Sigmoid colon (tissue), 7 donors: ENCODE measurements around the gene KIAA0232. TPM values are rescaled to one million over a fixed set of nuclear protein-coding genes. Genes with fewer than 3 reads are reported as not detected.

Source experiments
- DNase-seq: peaks from one replicate; pipeline ENCODE4 v3.0.0-alpha.2; 2019
- H3K27ac ChIP-seq, 4 donors: fragments of 200-600 bp; sonication (generic); one replicate each; pipeline ENCODE4 v1.5.1; 2016 to 2019; ENCODE audit warnings: mild to moderate bottlenecking in 1 of 4
- H3K27me3 ChIP-seq, 3 donors: fragments of 200-600 bp; sonication (generic); one replicate each; pipeline ENCODE4 v1.5.1; 2019; ENCODE audit warnings: mild to moderate bottlenecking in 1 of 3
- H3K36me3 ChIP-seq, 4 donors: fragments of 200-600 bp; sonication (generic); one replicate each; pipeline ENCODE4 v1.5.1; 2016 to 2019
- H3K4me1 ChIP-seq, 4 donors: fragments of 200-600 bp; sonication (generic); one replicate each; pipeline ENCODE4 v1.5.1; 2017 to 2019
- H3K4me3 ChIP-seq, 4 donors: fragments of 200-600 bp; sonication (generic); one replicate each; pipeline ENCODE4 v1.5.1; 2017 to 2019; ENCODE audit warnings: mild to moderate bottlenecking in 2 of 4, moderate library complexity in 1 of 4
- H3K9me3 ChIP-seq, 4 donors: fragments of 200-600 bp in 3 of 4; sonication (generic) in 3 of 4; one replicate each; pipeline versions ENCODE4 v1.5.1 to v1.6.1; 2013 to 2019
- EP300 ChIP-seq, 4 donors: sonication (generic); formaldehyde crosslinking; IDR thresholded peaks; one replicate each; pipeline ENCODE4 v1.6.1; 2017; ENCODE audit warnings: antibody characterized with exemption in 4 of 4
- POLR2A ChIP-seq, 2 donors: fragments of 450-650 bp; IDR thresholded peaks; one replicate each; pipeline ENCODE4 v1.6.1; 2016; ENCODE audit warnings: antibody characterized with exemption in 2 of 2, mild to moderate bottlenecking in 2 of 2, moderate library complexity in 2 of 2
- POLR2AphosphoS5 ChIP-seq, 4 donors: sonication (generic); formaldehyde crosslinking; IDR thresholded peaks; one replicate each; pipeline ENCODE4 v1.6.1; 2017; ENCODE audit warnings: antibody characterized with exemption in 4 of 4
- WGBS, 2 donors: extraction: QIAGEN DNeasy Blood & Tissue Kit; methylation state at CpG; one replicate each; pipeline ENCODE4 v1.1.7; 2013; 5-methylcytosine and 5-hydroxymethylcytosine counted together
- intact Hi-C: fragments of 100-400 bp; cut with DNase I; formaldehyde crosslinking; loops from one replicate; pipeline ENCODE4 v1.15.1; 2023
- polyA plus RNA-seq, 3 donors: library from polyadenylated mRNA; stranded (reverse); fragments of 200-250 nt; gene quantifications; one replicate each; pipeline ENCODE4 v1.2.3, GENCODE V29; 2013
- total RNA-seq, 4 donors: library from RNA; depleted of rRNA; stranded (reverse); fragments of >200 nt; gene quantifications; one replicate each; pipeline ENCODE4 v1.1.0, GENCODE V29; 2016
- TF ChIP-seq, protein P1 (sequence below), 4 experiments: fragments of 450-650 bp in 3 of 4; fragments of 200-600 bp in 1 of 4; IDR thresholded peaks; one replicate each; pipeline ENCODE4 v1.5.1; 2016 to 2019; ENCODE audit warnings: antibody characterized with exemption in 4 of 4, mild to moderate bottlenecking in 3 of 4, moderate library complexity in 2 of 4
- donor health status: healthy with polysubstance abuse.
- donor health status: Bipolar disorder and iron deficiency.
- donor health status: healthy.

KIAA0232 gene
- total and polyA plus RNA-seq, 7 donors, result 7.8 to 67.9 (median 23.8) TPM

DNA sequence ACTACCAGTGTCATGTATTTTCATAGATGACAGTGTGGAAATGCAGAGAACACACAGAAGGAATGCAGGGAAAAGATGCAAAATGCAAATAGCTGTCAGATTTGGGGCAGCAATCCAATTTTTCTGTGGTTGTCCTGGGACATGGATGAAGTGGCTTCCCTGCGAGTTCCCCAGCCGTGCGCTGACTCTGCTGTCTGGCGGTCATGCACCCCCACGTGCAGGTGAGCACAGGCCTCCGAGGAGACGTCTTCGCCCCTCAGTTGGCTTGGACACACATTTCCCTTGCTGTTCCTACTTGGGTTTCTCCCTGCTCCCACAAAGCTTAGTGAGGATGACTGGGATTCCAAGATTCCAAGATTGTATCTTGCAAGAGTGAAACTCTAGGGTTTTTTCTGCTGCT, 42.2 kb upstream of the KIAA0232 start:
- DNase-seq, result no peak
- no peaks in the 10 kb centered on the region for H3K9me3 ChIP-seq
- intact Hi-C loops, result no loop called here
- H3K27ac ChIP-seq, result no peak overlapping the region
- H3K4me1 ChIP-seq, result no peaks in the 10 kb centered on the region
- TF ChIP-seq, protein P1, sequence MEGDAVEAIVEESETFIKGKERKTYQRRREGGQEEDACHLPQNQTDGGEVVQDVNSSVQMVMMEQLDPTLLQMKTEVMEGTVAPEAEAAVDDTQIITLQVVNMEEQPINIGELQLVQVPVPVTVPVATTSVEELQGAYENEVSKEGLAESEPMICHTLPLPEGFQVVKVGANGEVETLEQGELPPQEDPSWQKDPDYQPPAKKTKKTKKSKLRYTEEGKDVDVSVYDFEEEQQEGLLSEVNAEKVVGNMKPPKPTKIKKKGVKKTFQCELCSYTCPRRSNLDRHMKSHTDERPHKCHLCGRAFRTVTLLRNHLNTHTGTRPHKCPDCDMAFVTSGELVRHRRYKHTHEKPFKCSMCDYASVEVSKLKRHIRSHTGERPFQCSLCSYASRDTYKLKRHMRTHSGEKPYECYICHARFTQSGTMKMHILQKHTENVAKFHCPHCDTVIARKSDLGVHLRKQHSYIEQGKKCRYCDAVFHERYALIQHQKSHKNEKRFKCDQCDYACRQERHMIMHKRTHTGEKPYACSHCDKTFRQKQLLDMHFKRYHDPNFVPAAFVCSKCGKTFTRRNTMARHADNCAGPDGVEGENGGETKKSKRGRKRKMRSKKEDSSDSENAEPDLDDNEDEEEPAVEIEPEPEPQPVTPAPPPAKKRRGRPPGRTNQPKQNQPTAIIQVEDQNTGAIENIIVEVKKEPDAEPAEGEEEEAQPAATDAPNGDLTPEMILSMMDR (IDR thresholded peaks at IDR 0.05), result no peak
- TF ChIP-seq EP300 (IDR thresholded peaks at IDR 0.05), result no peak
- TF ChIP-seq POLR2A (IDR thresholded peaks at IDR 0.05), result no peak
- no peak for TF ChIP-seq POLR2AphosphoS5 (IDR thresholded peaks at IDR 0.05)
- H3K4me3 ChIP-seq, result no peak overlapping the region
- 94 to 97% methylated on average over 8 of the region's 8 CpGs for WGBS, 2 donors
- H3K27me3 ChIP-seq, result no peaks in the 10 kb centered on the region
- H3K36me3 ChIP-seq, result no peaks in the 10 kb centered on the region

DNA sequence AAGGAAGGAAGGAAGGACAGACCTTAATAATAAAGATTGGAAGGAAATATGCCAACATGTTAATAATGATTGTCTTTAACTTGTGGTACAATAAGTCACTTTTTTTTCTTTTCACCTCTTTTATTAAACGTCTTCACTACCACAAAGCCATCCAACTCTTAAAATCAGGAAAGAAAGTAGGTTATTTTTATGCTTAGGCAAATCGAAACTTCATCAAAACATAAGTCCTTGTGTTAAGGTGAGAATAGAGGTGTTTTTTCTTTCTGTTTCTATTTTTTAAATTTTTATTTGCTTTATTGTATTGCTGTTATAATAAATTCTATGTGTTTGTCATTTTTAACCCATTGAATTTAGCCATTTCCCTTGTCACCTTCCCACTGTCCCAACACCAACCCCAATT, 40.0 kb upstream of the KIAA0232 start:
- 76 to 86% methylated on average over 2 of the region's 2 CpGs for WGBS, 2 donors

DNA sequence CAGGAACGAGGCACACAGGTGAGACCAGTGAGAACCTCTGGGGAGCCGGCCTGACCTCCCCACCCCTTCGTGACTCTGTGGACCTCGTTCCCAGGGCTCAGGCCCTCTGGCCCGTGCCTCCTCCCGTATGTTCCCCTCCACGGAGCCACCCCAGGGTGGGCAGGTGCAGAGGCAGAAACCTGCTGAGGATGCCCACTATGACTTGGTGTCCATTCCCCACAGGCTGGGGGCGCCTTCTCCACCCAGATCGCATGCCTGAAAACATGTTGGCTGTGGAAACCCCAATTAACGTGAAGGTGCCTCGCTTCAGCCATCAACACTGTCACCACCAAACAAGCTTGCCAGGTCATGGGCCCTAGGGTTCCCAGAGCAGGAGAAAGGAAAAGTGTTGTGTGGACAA, 39.5 kb upstream of the KIAA0232 start:
- Histone ChIP-seq H3K36me3 (no peaks in the 10 kb centered on the region), H3K27ac (no peak overlapping the region), H3K4me1 (peaks cover 0 to 11% (median 2%) of the 10 kb centered on the region in 4 donors), H3K9me3 (no peaks in the 10 kb centered on the region), H3K27me3 (no peaks in the 10 kb centered on the region), H3K4me3 (no peak overlapping the region)
- intact Hi-C loops, result no loop called here
- no peak for TF ChIP-seq EP300 (IDR thresholded peaks at IDR 0.05)
- no peak for TF ChIP-seq POLR2AphosphoS5 (IDR thresholded peaks at IDR 0.05)
- TF ChIP-seq POLR2A (IDR thresholded peaks at IDR 0.05), result no peak
- TF ChIP-seq, protein P1 (IDR thresholded peaks at IDR 0.05), result no peak
- WGBS, 2 donors, result 84 to 88% methylated on average over 11 of the region's 11 CpGs
- DNase-seq, result no peak

More for the DNA sequence above, 40.0 kb upstream of the KIAA0232 start:
- TF ChIP-seq POLR2A (IDR thresholded peaks at IDR 0.05), result no peak
- no peak for TF ChIP-seq EP300 (IDR thresholded peaks at IDR 0.05)
- no peak for TF ChIP-seq POLR2AphosphoS5 (IDR thresholded peaks at IDR 0.05)
- TF ChIP-seq, protein P1 (IDR thresholded peaks at IDR 0.05), result no peak
- Histone ChIP-seq H3K27me3 (no peaks in the 10 kb centered on the region), H3K27ac (no peak overlapping the region), H3K4me3 (no peak overlapping the region), H3K4me1 (peaks cover 0 to 8% (median 0%) of the 10 kb centered on the region in 4 donors), H3K9me3 (no peaks in the 10 kb centered on the region), H3K36me3 (no peaks in the 10 kb centered on the region)
- no peak for DNase-seq
- intact Hi-C loops, result no loop called here

DNA sequence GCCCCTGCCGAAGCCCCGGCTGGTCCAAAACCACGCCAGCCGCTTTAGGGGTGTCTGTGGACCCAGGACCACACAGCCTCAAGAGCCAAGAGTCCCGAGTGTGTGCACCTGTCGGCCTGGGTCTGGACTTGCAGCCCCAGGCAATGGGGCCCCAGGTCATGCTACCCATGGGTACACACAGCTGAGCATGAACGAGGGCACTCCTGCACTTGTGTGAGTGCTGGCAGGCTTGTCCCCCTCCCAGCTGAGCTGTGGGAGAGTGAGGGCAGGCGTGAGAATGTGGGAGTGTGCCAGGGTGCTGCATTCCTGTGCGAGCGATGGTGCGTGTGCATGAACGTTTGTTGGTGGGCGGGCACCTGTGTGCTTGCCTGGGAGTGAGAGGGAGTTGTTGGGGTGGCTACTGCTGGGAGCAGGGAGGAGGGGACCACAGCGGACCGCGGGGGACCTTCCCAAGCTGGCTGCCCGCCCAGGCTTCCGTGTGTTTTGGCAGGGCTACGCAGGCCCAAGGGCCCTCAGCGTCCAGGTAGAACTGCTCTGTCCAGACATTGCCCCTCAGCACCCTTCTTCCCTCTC, 35.7 kb upstream of the KIAA0232 start:
- TF ChIP-seq POLR2AphosphoS5 (IDR thresholded peaks at IDR 0.05) (no peak), POLR2A (IDR thresholded peaks at IDR 0.05) (no peak), EP300 (IDR thresholded peaks at IDR 0.05) (no peak)
- TF ChIP-seq, protein P1 (IDR thresholded peaks at IDR 0.05), result no peak
- H3K27ac ChIP-seq, result no peak overlapping the region
- no peak overlapping the region for H3K4me3 ChIP-seq
- H3K27me3 ChIP-seq, result no peaks in the 10 kb centered on the region
- no peaks in the 10 kb centered on the region for H3K9me3 ChIP-seq
- DNase-seq, result no peak
- intact Hi-C loops, result no loop called here
- WGBS, 2 donors, result 25 to 70% methylated on average over 20 of the region's 20 CpGs
- no peaks in the 10 kb centered on the region for H3K36me3 ChIP-seq
- H3K4me1 ChIP-seq, result peaks cover 0 to 11% (median 3%) of the 10 kb centered on the region in 4 donors
